NCI-H146 treated with DMSO at 0.1 percent for 48 hours (cell line): ENCODE measurements around the gene TRIM13.
A peak's percentile ranks its signal among the peaks of the same experiment; 100 is the strongest.

Experiments
- DNase-seq: peaks from one replicate; lab custom pipeline; 2025; ENCODE audit not compliant: unreplicated experiment; lab: John Stamatoyannopoulos, UW

The TRIM13 gene

GRCh38 chr13:49996161-49996915, 504 bp upstream of the TRIM13 start:
- DNase-seq = peak; percentile 23

- no peak for DNase-seq
Observed at GRCh38 chr13:49997955-49998354, 1.1 kb downstream of the TRIM13 start.

GRCh38 chr13:49998714-49999624, 2.1 kb downstream of the TRIM13 start:
- no peak for DNase-seq

- no peak for DNase-seq
Observed at GRCh38 chr13:50001287-50001686, 4.4 kb downstream of the TRIM13 start.

GRCh38 chr13:50006426-50007135, 9.7 kb downstream of the TRIM13 start:
- DNase-seq = no peak

GRCh38 chr13:50011461-50011860, 14.6 kb downstream of the TRIM13 start:
- DNase-seq = no peak

GRCh38 chr13:50012396-50013169, 15.7 kb downstream of the TRIM13 start:
- DNase-seq = no peak

GRCh38 chr13:50014386-50014785, 17.5 kb downstream of the TRIM13 start:
- DNase-seq = no peak

- DNase-seq = no peak
Observed at GRCh38 chr13:50015258-50015657, 18.4 kb downstream of the TRIM13 start, which contains the start of gene KCNRG. Gene KCNRG (plus strand): TSS chr13:50015444. CDS start chr13:50015494, 50 bp downstream.

GRCh38 chr13:50015750-50016149, 18.9 kb downstream of the TRIM13 start:
- DNase-seq = no peak

GRCh38 chr13:50016444-50016843, 19.6 kb downstream of the TRIM13 start:
- no peak for DNase-seq

- DNase-seq = no peak
Observed at GRCh38 chr13:50017819-50018218, 21.0 kb downstream of the TRIM13 start.

GRCh38 chr13:50025436-50025835, 28.6 kb downstream of the TRIM13 start:
- DNase-seq = no peak

GRCh38 chr13:50026788-50027473, 30.1 kb downstream of the TRIM13 start:
- DNase-seq = no peak

GRCh38 chr13:50030315-50030714, 33.5 kb downstream of the TRIM13 start:
- DNase-seq = no peak

GRCh38 chr13:50033725-50034124, 36.9 kb downstream of the TRIM13 start:
- DNase-seq = no peak

GRCh38 chr13:50037788-50038187, 40.9 kb downstream of the TRIM13 start:
- DNase-seq = no peak

- DNase-seq = no peak
Observed at GRCh38 chr13:50038266-50038665, 41.4 kb downstream of the TRIM13 start.

GRCh38 chr13:50052478-50052877, 55.6 kb downstream of the TRIM13 start:
- DNase-seq = no peak

GRCh38 chr13:50053844-50054243, 57.0 kb downstream of the TRIM13 start:
- no peak for DNase-seq
